Osteocyte (in vitro differentiated cells): ENCODE results near the gene LRRC27. TPM values are rescaled to one million over a fixed set of nuclear protein-coding genes. Genes with fewer than 3 reads are reported as not detected.

ENCODE experiments used
- DNase-seq: peaks from one replicate; pipeline ENCODE4 v3.0.0; 2021; ENCODE audit warnings: mixed read lengths; ENCODE audit not compliant: unreplicated experiment; ENCODE audit errors: extremely low spot score
- H3K27ac Mint-ChIP-seq: one replicate; pipeline ENCODE4 v1.8.0; 2021; ENCODE audit warnings: mild to moderate bottlenecking, mixed read lengths; ENCODE audit not compliant: unreplicated experiment
- H3K27me3 Mint-ChIP-seq: one replicate; pipeline ENCODE4 v1.8.0; 2021; ENCODE audit warnings: mixed read lengths; ENCODE audit not compliant: unreplicated experiment
- H3K36me3 Mint-ChIP-seq: one replicate; pipeline ENCODE4 v1.8.0; 2021; ENCODE audit warnings: mixed read lengths; ENCODE audit not compliant: unreplicated experiment
- H3K4me1 Mint-ChIP-seq: one replicate; pipeline ENCODE4 v1.8.0; 2021; ENCODE audit warnings: mixed read lengths; ENCODE audit not compliant: unreplicated experiment
- H3K4me3 Mint-ChIP-seq: one replicate; pipeline ENCODE4 v1.8.0; 2021; ENCODE audit warnings: mild to moderate bottlenecking, moderate library complexity, mixed read lengths; ENCODE audit not compliant: unreplicated experiment
- H3K9me3 Mint-ChIP-seq: one replicate; pipeline ENCODE4 v1.8.0; 2021; ENCODE audit warnings: mixed read lengths; ENCODE audit not compliant: unreplicated experiment
- CTCF ChIP-seq: fragments of 200-600 bp; sonication (generic); IDR thresholded peaks from 2 replicates; pipeline ENCODE4 v1.5.0; 2021; ENCODE audit warnings: antibody characterized with exemption, mild to moderate bottlenecking, moderate library complexity
- total RNA-seq: library from RNA; stranded (reverse); gene quantifications from 2 replicates; pipeline ENCODE4 v1.2.1, GENCODE V29; 2021

LRRC27 gene
- total RNA-seq, 1 donor from 2014 or later: 18.9 TPM

GRCh38 chr10:132342553-132342952 is 10.6 kb downstream of the LRRC27 start:
- TF ChIP-seq CTCF: no peak
- no peak overlapping the region for H3K27ac Mint-ChIP-seq
- H3K27me3 Mint-ChIP-seq: no peaks in the 10 kb centered on the region
- H3K4me1 Mint-ChIP-seq: peaks cover 2% of the 10 kb centered on the region
- peaks cover 39% of the 10 kb centered on the region for H3K36me3 Mint-ChIP-seq
- H3K9me3 Mint-ChIP-seq: no peaks in the 10 kb centered on the region
- H3K4me3 Mint-ChIP-seq: no peak overlapping the region
- DNase-seq: no peak

- TF ChIP-seq CTCF: no peak
- H3K27me3 Mint-ChIP-seq: no peaks in the 10 kb centered on the region
- H3K36me3 Mint-ChIP-seq: peaks cover 45% of the 10 kb centered on the region
- H3K27ac Mint-ChIP-seq: no peak overlapping the region
- no peak overlapping the region for H3K4me3 Mint-ChIP-seq
- H3K4me1 Mint-ChIP-seq: no peaks in the 10 kb centered on the region
- no peaks in the 10 kb centered on the region for H3K9me3 Mint-ChIP-seq
- DNase-seq: no peak
Measured at GRCh38 chr10:132344386-132344785, 12.4 kb downstream of the LRRC27 start.

DNA sequence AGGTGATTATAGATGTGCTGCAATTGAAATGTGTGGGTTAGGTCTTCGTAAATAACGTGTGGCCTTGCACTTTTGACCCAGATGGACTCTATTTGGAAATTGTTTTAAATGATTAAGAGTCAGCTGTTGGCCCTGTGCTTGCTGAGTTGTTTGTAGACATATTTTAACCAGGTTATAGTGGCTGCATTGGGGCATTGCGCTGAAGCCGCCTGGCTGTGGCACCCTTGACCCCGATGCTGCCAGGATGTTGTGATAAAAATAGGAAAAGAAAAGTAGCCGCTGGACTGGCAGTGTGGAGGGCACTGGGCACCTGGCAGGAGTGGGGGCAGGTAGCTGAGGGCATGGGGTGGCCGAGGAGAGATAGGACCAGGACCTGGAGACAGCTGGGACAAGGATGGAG is 13.4 kb downstream of the LRRC27 start:
- DNase-seq: no peak
- H3K27me3 Mint-ChIP-seq: no peaks in the 10 kb centered on the region
- no peak overlapping the region for H3K27ac Mint-ChIP-seq
- no peaks in the 10 kb centered on the region for H3K9me3 Mint-ChIP-seq
- H3K36me3 Mint-ChIP-seq: peaks cover 42% of the 10 kb centered on the region
- no peak overlapping the region for H3K4me3 Mint-ChIP-seq
- no peak for TF ChIP-seq CTCF
- no peaks in the 10 kb centered on the region for H3K4me1 Mint-ChIP-seq

DNA sequence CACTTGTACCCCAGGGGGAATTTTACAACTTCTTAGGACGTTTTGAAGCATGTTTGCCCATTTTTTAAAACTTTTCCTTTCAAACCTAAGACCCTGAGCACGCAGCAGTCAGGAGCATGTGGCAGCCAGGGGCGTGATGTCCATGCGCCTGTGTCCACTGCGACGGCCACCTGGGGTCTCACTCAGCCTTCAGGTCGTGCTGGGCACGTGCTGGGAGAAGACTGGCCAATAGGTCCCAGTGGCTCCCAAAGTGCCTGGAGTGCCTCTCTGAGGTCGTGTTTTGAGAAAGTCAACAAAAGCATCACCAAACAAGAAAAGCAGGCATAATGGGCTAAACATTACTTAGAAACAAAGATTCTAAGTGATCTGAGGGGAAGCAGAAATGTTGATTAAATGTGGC is 14.8 kb downstream of the LRRC27 start:
- no peak for DNase-seq
- no peak overlapping the region for H3K27ac Mint-ChIP-seq
- H3K4me1 Mint-ChIP-seq: no peaks in the 10 kb centered on the region
- H3K27me3 Mint-ChIP-seq: no peaks in the 10 kb centered on the region
- no peaks in the 10 kb centered on the region for H3K9me3 Mint-ChIP-seq
- TF ChIP-seq CTCF: no peak
- H3K36me3 Mint-ChIP-seq: peaks cover 40% of the 10 kb centered on the region
- H3K4me3 Mint-ChIP-seq: no peak overlapping the region

DNA sequence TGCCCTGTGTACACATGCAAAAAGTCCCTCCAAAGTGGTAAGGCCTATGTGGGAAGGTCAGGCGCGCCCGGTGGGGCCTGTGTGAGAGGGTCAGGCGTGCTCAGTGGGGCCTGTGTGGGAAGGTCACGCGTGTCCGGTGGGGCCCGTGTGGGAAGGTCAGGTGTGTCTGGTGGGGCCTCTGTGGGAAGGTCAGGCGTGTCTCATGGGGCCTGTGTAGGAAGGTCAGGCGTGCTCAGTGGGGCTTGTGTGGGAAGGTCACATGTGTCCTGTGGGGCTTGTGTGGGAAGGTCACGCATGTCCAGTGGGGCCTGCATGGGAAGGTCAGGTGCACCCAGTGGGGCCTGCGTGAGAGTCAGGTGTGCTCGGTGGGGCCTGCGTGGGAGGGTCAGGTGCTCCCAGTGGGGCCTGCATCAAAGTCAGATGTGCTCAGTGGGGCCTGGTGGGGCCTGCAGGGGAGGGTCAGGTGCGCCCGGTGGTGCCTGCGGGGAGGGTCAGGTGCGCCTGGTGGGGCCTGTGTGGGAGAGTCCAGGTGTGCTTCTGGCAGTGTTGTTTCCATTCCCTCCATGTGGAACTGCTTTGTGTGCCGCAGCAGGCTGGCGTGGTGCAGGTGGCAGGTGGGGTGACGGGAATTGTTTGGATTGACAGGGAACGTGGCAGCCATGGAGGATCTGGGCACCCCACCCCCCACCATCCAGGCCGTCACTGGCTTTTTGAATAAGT is 15.4 kb downstream of the LRRC27 start:
- no peak overlapping the region for H3K4me3 Mint-ChIP-seq
- H3K27ac Mint-ChIP-seq: no peak overlapping the region
- TF ChIP-seq CTCF: no peak
- no peaks in the 10 kb centered on the region for H3K27me3 Mint-ChIP-seq
- H3K4me1 Mint-ChIP-seq: no peaks in the 10 kb centered on the region
- peaks cover 34% of the 10 kb centered on the region for H3K36me3 Mint-ChIP-seq
- H3K9me3 Mint-ChIP-seq: no peaks in the 10 kb centered on the region
- DNase-seq: no peak
